Measurements from ENCODE around the gene DNAJB14.

DNAJB14 gene

DNA sequence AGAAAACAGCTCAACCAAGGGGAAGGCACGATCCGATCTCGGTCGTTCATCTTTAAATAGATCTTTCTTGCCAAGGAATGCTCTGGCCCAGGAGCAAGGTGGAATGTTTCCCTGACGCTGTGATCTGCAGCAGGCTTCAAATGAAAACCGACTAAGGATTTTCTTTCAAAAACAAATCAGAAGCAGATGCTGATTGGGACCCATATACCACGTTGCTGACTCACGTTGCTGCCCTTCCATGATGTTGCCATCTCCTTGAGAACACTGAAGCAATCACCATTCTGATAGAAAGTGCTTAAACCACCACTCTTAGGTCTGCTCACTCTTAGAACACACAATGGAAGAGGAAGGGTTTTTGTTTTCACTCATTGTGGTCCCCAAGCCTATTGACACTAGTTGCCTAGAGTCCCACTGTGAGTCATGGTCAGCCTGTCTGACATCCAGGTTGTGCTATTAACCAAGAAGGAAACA, 78.3 kb downstream of the DNAJB14 start:
- DNase-seq (ENCODE audit: low spot score), result peak; percentile 92

DNA sequence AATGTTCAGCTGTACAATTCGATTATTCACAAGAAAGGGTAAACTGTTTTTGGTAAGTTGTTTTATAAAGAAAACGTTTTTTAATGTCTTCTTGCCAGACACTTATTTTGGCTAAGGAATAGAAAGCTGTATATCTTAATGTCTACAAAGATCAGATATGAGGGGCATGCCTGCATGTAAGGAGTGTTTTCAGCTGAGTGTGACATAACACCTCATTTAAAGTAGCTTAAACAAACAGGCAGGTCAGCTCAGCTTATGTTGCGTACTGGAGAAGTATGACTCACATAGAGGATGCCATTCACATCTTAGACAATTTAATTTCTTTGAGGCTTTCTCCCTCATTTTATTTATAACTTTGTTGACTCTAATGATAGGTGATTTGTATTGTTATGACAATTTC, 82.6 kb downstream of the DNAJB14 start:
- DNase-seq (ENCODE audit: low spot score), result no peak

GRCh38 chr4:99861120-99861905, 85.1 kb downstream of the DNAJB14 start:
- peak; percentile 88 for DNase-seq (ENCODE audit: low spot score)

GRCh38 chr4:99860521-99860920, 85.9 kb downstream of the DNAJB14 start:
- DNase-seq (ENCODE audit: low spot score), result no peak

- no peak for DNase-seq (ENCODE audit: low spot score)
Observed at GRCh38 chr4:99859618-99860017, 86.8 kb downstream of the DNAJB14 start.

DNA sequence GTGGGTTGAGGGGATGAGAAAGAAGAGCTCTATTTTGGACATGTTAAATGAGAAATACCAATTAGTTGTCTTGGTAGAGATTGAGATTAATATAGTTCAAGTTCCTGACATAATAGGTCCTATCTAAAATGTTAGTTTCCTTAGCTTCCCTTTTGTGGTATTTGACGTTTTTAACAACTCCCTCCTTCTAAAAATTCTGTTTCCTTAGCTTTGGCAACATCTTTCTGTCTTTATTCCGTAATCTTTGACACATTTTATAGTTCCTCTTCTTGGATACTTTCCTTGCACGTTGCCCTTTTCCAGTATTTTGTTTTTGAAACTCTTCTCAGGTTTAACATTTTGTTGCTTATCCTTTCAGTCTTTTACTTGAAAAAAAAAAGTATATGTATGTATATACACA, 89.1 kb downstream of the DNAJB14 start:
- DNase-seq (ENCODE audit: low spot score), result no peak

- DNase-seq (ENCODE audit: low spot score), result peak; percentile 68
Observed at GRCh38 chr4:99856166-99856565, 90.3 kb downstream of the DNAJB14 start.

- DNase-seq (ENCODE audit: low spot score), result no peak
Observed at GRCh38 chr4:99855678-99856077, 90.7 kb downstream of the DNAJB14 start.

DNA sequence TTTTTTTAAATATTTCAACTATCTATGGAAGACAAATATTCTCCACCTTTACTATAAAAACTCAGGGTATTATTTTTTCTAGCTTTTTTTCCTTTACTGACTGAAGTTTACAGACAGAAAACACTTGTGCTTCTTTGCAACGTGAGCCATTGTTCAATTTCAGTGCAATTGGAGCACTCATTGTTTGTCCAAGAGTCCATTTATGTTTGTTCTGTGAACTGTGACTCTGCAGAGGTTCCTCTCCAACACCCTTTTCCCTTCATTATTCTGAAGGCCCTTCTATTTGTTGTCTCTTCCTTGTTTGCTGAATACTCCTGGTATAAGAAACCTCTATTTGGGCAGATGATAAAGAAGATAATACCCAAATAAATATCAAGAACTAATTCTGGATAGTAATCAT, 92.4 kb downstream of the DNAJB14 start:
- DNase-seq (ENCODE audit: low spot score), result no peak

DNA sequence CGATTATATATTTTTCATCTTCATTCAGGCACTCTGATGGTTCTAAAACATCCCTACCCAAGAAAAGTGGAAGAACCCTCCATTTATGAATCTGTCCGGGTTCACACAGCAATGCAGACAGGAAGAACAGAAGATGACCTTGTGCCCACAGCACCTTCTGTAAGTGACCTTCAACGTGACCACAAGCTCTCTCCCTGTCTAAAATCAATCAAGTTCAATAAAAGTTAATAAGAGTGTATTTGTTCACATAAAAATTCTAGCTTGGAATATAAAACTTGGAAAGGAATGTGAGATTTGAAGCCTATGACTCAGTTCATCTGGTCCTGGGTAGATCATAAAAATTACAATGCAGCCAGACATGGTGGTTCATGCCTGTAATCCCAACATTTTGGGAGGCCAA, 93.2 kb downstream of the DNAJB14 start:
- no peak for DNase-seq (ENCODE audit: low spot score)

GRCh38 chr4:99852199-99852749, 94.1 kb downstream of the DNAJB14 start:
- DNase-seq (ENCODE audit: low spot score), result no peak

DNA sequence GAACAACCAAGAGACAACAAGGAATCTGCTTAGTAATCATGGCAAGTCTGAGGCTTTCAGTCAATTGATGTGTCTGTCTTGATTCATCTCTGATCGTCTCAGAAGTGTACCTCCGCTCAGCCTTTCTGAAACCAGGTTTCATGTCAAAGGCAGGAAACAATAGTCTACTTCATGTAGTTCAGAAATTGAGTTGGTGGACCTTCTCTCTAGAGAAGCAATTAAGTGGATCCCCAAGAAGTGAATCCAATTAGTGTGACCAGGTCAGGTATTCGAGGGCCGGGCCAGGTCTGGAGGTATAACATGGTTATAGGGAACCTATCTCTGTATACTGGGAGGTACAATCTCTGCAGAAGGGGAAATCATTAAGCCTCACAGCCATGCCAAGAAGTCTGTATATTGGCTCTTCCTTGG, 97.8 kb downstream of the DNAJB14 start:
- DNase-seq (ENCODE audit: low spot score), result peak; percentile 82

DNA sequence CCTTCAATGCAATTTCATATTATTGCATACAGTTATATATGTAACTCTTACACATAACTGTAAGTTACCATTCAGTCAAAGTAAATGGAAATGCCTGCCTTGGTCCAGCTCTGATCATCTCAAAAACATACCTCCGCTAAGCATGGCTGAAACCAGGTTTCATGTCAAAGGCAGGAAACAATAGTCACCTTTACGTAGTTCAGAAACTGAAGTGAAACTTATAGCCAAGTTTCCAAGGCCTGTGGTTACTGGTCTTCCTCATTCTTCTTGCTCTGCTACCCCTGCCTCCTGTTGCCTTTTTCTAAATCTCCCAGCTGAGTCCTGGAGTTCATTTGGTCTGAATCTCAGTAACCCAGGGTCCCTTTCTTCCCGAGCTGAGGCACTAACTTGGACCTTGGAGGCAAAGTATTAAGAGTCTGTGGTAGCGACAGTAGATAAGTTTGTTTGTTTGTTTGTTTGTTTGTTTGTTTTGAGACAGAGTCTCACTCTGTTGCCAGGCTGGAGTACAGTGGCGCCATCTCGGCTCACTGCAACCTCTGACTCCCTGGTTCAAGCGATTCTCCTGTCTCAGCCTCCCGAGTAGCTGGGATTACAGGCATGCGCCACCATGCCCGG, 98.9 kb downstream of the DNAJB14 start:
- DNase-seq (ENCODE audit: low spot score), result peak; percentile 77

DNA sequence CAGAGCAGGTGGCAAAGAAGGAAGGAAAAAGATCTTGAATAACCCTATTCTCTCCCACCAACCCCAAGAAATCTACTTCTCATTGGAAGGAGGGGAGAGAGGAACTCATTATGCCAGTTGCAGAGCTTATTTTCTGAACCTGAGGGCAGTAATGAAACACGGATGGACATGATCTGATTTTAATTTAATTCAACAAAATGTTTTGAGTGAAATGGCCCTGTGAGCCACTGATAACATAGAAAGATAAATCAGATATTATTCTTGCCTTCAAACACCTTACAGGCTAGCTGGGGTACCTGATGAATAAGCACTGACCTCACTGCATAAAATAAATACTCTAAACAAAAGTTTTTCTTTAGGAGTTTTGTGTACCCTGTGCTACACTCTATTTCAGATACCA, 99.5 kb downstream of the DNAJB14 start:
- DNase-seq (ENCODE audit: low spot score), result no peak
